Panc1 (cell line): ENCODE results near the gene C1orf159. TPM values are rescaled to one million over a fixed set of nuclear protein-coding genes. Genes with fewer than 3 reads are reported as not detected.

Source experiments
- ATAC-seq: fragments of 200-7000 bp; cut with Tn5 transposase; 2 replicates; pipeline ENCODE4 v1.9.1; 2020; ENCODE audit warnings: mild to moderate bottlenecking, moderate library complexity
- BruUV-seq: library from RNA; stranded (reverse); fragments of 400-500 nt; replicated peaks from 2 replicates; lab custom pipeline; 2021; lab: Mats Ljungman, UMichigan
- CTCF ChIA-PET: fragments of 300-600 bp; sonication (Branson Sonifier 250); formaldehyde crosslinking; loops from one replicate; lab custom pipeline; 2022; ENCODE audit warnings: antibody characterized with exemption; lab: Charles Lee
- POLR2A ChIA-PET: fragments of 300-600 bp; sonication (Branson Sonifier 250); formaldehyde crosslinking; loops from one replicate; lab custom pipeline; 2022; ENCODE audit warnings: antibody characterized with exemption; lab: Charles Lee
- DNase-seq: peaks from one replicate; pipeline ENCODE4 v3.0.0-alpha.2; 2010; ENCODE audit warnings: low read depth, low spot score
- H3K27ac ChIP-seq: 2 replicates; pipeline ENCODE4 v1.5.1; 2011; ENCODE audit warnings: mild to moderate bottlenecking, low read length, inconsistent platforms
- H3K27me3 ChIP-seq: fragments of 200-500 bp; sonication (Bioruptor generic); 2 replicates; pipeline ENCODE4 v1.6.0; 2014; ENCODE audit warnings: low read length, inconsistent platforms; ENCODE audit not compliant: control insufficient read depth, insufficient read depth
- H3K36me3 ChIP-seq: fragments of 200-500 bp; sonication (Bioruptor generic); 2 replicates; pipeline ENCODE4 v1.5.1; 2014; ENCODE audit warnings: inconsistent platforms, mild to moderate bottlenecking, low read length, moderate library complexity; ENCODE audit not compliant: control insufficient read depth, insufficient read depth
- H3K4me1 ChIP-seq: 2 replicates; pipeline ENCODE4 v1.5.1; 2011; ENCODE audit warnings: inconsistent platforms, mild to moderate bottlenecking, low read length, moderate library complexity; ENCODE audit not compliant: control insufficient read depth, insufficient read depth
- H3K4me3 ChIP-seq, 2 experiments: 2 replicates each; pipeline ENCODE4 v1.5.1; 2011 to 2012; ENCODE audit warnings: low read depth in 2 of 2, low read length in 2 of 2, mild to moderate bottlenecking in 2 of 2, inconsistent platforms in 1 of 2, moderate library complexity in 1 of 2
- H3K9me3 ChIP-seq: fragments of 200-500 bp; sonication (Bioruptor generic); 2 replicates; pipeline ENCODE4 v1.5.1; 2014; ENCODE audit warnings: low read depth, mild to moderate bottlenecking, inconsistent platforms, low read length, moderate library complexity; ENCODE audit not compliant: control insufficient read depth, insufficient read depth
- POLR2AphosphoS5 ChIP-seq: IDR thresholded peaks from 2 replicates; pipeline ENCODE4 v1.6.1; 2012; ENCODE audit warnings: mild to moderate bottlenecking, low read depth, low read length, moderate library complexity
- SIN3A ChIP-seq: IDR thresholded peaks from 2 replicates; pipeline ENCODE4 v1.6.1; 2012; ENCODE audit warnings: low read depth, mild to moderate bottlenecking, low read length, moderate library complexity, borderline replicate concordance; ENCODE audit not compliant: insufficient read depth
- TCF7L2 ChIP-seq: IDR thresholded peaks from 2 replicates; pipeline ENCODE4 v1.6.1; 2011; ENCODE audit warnings: mild to moderate bottlenecking, low read depth, low read length, inconsistent platforms
- in situ Hi-C: cut with HindIII; loops from 2 replicates; pipeline ENCODE4 v1.10.0; 2016; ENCODE audit warnings: low sequenced_read_pairs, low pct_unique_long_range_greater_than_20kb
- intact Hi-C: fragments of 100-400 bp; cut with micrococcal nuclease; formaldehyde crosslinking; loops from one replicate; pipeline ENCODE4 v1.10.0; 2022; ENCODE audit not compliant: unreplicated experiment
- total RNA-seq: library from RNA; stranded (reverse); gene quantifications from one replicate; pipeline ENCODE4 v1.2.1, GENCODE V29; 2021; ENCODE audit not compliant: unreplicated experiment
- TF ChIP-seq, protein P1 (sequence below), 2 experiments: IDR thresholded peaks; 2 replicates each; pipeline ENCODE4 v1.6.1; 2011 to 2012; ENCODE audit warnings: low read depth in 2 of 2, control low read depth in 1 of 2, low read length in 1 of 2, mild to moderate bottlenecking in 1 of 2, moderate library complexity in 1 of 2; ENCODE audit not compliant: insufficient read depth in 1 of 2
- TF ChIP-seq, protein P2 (sequence below): fragments of 450-650 bp; IDR thresholded peaks from 2 replicates; pipeline ENCODE4 v1.5.1; 2017; ENCODE audit warnings: mild to moderate bottlenecking

Gene C1orf159
- total RNA-seq, 1 experiment from 2014 or later: 28.8 TPM

DNA sequence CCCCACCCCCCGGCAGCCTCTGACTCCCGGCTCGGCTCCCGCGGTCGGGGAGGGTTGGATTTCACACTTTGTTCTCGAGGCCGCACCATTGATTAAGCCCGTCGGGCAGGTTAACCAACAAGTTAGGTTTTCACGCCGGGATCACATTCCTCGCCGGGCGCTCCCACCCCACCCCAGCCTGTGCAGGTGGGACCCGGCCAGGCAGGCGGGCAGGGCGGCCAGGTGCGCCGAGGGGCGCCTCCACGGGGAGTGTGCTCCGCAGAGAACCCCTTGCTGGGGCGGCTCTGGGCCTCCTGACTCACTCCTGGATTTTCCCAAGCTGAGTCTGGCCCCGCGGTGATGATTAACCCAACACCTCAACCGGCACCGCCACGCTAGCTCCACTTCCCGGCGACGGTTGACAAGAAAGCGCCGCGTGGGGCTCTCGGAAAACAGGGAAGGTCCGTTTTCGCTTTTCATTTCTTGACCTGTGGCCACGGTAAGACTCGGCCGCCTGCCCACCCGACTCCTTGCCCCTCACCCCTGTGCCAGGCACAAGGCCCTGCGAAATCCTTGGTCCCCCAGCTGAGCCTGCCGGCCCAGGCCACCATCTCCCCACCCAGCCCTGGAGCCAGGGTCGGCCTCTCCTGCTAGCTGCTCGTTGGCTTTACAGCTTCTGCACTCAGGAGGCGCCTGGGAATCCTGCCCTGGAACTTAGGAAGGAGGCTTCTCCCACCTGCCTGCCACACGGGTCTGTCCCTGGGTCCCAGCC lies 49.0 kb upstream of the C1orf159 start:
- in situ Hi-C loops: no loop called here
- Histone ChIP-seq H3K9me3 (no peaks in the 10 kb centered on the region), H3K36me3 (no peaks in the 10 kb centered on the region), H3K27me3 (no peaks in the 10 kb centered on the region), H3K4me3 (no peak overlapping the region), H3K4me1 (no peaks in the 10 kb centered on the region), H3K27ac (no peak overlapping the region)
- no TSS peak for BruUV-seq
- intact Hi-C loops: no loop called here
- ATAC-seq (no peak), DNase-seq (no peak)
- CTCF ChIA-PET: no interaction called here
- POLR2A ChIA-PET: no interaction called here
- TF ChIP-seq, protein P1, sequence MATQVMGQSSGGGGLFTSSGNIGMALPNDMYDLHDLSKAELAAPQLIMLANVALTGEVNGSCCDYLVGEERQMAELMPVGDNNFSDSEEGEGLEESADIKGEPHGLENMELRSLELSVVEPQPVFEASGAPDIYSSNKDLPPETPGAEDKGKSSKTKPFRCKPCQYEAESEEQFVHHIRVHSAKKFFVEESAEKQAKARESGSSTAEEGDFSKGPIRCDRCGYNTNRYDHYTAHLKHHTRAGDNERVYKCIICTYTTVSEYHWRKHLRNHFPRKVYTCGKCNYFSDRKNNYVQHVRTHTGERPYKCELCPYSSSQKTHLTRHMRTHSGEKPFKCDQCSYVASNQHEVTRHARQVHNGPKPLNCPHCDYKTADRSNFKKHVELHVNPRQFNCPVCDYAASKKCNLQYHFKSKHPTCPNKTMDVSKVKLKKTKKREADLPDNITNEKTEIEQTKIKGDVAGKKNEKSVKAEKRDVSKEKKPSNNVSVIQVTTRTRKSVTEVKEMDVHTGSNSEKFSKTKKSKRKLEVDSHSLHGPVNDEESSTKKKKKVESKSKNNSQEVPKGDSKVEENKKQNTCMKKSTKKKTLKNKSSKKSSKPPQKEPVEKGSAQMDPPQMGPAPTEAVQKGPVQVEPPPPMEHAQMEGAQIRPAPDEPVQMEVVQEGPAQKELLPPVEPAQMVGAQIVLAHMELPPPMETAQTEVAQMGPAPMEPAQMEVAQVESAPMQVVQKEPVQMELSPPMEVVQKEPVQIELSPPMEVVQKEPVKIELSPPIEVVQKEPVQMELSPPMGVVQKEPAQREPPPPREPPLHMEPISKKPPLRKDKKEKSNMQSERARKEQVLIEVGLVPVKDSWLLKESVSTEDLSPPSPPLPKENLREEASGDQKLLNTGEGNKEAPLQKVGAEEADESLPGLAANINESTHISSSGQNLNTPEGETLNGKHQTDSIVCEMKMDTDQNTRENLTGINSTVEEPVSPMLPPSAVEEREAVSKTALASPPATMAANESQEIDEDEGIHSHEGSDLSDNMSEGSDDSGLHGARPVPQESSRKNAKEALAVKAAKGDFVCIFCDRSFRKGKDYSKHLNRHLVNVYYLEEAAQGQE (IDR thresholded peaks at IDR 0.05; ENCODE audit: insufficient read depth in 1 of 2, low read depth in 2 of 2, low read length in 1 of 2): no peak
- TF ChIP-seq TCF7L2: no peak
- no peak for TF ChIP-seq SIN3A
- TF ChIP-seq POLR2AphosphoS5: no peak

DNA sequence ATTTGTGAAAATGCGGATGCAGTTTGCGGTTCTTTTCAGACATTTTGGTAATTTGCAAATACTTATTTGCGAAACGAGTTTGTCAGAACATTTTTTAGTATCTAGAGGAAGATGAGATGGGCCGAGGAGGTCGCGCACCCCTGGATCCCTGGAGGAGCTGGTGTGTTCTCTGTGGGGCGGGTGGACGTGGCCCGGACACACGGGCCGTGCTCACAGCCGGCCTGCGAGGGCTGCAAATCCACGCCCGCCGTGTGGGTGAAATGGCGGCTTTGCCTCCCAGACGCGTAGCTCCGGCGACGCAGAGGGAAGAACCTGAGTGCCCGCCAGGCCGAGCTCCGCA lies 48.4 kb upstream of the C1orf159 start:
- in situ Hi-C loops: no loop called here
- DNase-seq (no peak), ATAC-seq (no peak)
- POLR2A ChIA-PET: no interaction called here
- H3K36me3 ChIP-seq: no peaks in the 10 kb centered on the region
- no peaks in the 10 kb centered on the region for H3K9me3 ChIP-seq
- no peak overlapping the region for H3K27ac ChIP-seq
- no peaks in the 10 kb centered on the region for H3K27me3 ChIP-seq
- no peak for TF ChIP-seq POLR2AphosphoS5
- TF ChIP-seq, protein P1 (IDR thresholded peaks at IDR 0.05; ENCODE audit: insufficient read depth in 1 of 2, low read depth in 2 of 2, low read length in 1 of 2): no peak
- no peak for TF ChIP-seq TCF7L2
- no peak for TF ChIP-seq SIN3A
- TF ChIP-seq, protein P2, sequence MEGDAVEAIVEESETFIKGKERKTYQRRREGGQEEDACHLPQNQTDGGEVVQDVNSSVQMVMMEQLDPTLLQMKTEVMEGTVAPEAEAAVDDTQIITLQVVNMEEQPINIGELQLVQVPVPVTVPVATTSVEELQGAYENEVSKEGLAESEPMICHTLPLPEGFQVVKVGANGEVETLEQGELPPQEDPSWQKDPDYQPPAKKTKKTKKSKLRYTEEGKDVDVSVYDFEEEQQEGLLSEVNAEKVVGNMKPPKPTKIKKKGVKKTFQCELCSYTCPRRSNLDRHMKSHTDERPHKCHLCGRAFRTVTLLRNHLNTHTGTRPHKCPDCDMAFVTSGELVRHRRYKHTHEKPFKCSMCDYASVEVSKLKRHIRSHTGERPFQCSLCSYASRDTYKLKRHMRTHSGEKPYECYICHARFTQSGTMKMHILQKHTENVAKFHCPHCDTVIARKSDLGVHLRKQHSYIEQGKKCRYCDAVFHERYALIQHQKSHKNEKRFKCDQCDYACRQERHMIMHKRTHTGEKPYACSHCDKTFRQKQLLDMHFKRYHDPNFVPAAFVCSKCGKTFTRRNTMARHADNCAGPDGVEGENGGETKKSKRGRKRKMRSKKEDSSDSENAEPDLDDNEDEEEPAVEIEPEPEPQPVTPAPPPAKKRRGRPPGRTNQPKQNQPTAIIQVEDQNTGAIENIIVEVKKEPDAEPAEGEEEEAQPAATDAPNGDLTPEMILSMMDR: no peak
- BruUV-seq: no TSS peak
- no peak overlapping the region for H3K4me3 ChIP-seq
- no peaks in the 10 kb centered on the region for H3K4me1 ChIP-seq
- CTCF ChIA-PET: no interaction called here
- intact Hi-C loops: no loop called here
